ENCODE results near the gene MOB2.

Gene MOB2

DNA sequence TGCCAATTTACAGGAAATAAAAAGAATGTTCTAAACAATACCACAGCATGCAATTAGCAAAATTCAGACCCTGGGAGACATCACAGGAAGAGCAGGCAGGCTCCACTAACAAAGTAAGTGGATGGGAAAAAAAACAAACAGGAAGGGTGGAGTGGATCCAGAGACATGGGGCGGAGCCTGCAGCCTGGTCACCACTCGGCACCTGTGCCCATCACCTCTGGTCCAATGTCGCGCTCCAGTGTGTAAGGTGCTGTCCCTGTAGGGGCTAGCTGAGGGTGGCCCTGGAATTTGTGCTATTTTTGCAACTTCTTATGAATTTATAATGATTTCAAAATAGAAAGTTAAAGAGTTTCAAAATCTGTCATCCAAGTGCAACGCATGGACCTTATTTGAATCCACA lies 11.0 kb upstream of the MOB2 start:
- Histone ChIP-seq H3K4me1 (ENCODE audit: low read depth, poor library complexity, severe bottlenecking) (no peaks in the 10 kb centered on the region), H3K79me2 (ENCODE audit: insufficient read depth, low read depth) (no peaks in the 10 kb centered on the region), H3K27ac (no peak overlapping the region), H3K4me3 (IDR thresholded peaks at IDR 0.05; ENCODE audit: insufficient read depth, low read depth, low read length) (no peak overlapping the region), H3K9ac (no peak overlapping the region), H3K36me3 (ENCODE audit: insufficient read depth) (no peaks in the 10 kb centered on the region), H3K4me2 (no peak overlapping the region), H3K27me3 (ENCODE audit: insufficient read depth, low read depth) (no peaks in the 10 kb centered on the region), H4K20me1 (ENCODE audit: insufficient read depth) (no peaks in the 10 kb centered on the region), H2AFZ (ENCODE audit: low read depth) (no peak overlapping the region)
- TF ChIP-seq, protein P1, sequence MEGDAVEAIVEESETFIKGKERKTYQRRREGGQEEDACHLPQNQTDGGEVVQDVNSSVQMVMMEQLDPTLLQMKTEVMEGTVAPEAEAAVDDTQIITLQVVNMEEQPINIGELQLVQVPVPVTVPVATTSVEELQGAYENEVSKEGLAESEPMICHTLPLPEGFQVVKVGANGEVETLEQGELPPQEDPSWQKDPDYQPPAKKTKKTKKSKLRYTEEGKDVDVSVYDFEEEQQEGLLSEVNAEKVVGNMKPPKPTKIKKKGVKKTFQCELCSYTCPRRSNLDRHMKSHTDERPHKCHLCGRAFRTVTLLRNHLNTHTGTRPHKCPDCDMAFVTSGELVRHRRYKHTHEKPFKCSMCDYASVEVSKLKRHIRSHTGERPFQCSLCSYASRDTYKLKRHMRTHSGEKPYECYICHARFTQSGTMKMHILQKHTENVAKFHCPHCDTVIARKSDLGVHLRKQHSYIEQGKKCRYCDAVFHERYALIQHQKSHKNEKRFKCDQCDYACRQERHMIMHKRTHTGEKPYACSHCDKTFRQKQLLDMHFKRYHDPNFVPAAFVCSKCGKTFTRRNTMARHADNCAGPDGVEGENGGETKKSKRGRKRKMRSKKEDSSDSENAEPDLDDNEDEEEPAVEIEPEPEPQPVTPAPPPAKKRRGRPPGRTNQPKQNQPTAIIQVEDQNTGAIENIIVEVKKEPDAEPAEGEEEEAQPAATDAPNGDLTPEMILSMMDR (conservative IDR thresholded peaks at IDR 0.05; ENCODE audit: low read depth, low read length): no peak

DNA sequence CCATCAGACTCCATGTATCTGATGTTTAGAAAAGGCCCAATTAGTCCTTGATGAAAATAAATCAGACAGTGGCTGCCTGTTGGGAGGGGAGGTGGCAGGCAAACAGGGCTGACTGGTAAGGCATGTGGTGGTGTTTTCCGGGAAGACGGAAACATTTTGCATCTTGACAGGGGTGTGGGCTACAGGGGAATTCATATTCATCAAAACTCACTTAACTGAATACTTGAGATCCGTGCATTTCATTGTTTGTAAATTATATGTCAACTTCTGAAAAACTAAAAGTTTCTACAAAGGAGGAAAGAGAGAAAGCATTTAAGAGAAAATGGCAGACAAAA lies 10.1 kb upstream of the MOB2 start:
- Histone ChIP-seq H3K4me3 (IDR thresholded peaks at IDR 0.05; ENCODE audit: insufficient read depth, low read depth, low read length) (no peak overlapping the region), H3K27ac (no peak overlapping the region), H3K4me2 (no peak overlapping the region), H3K36me3 (ENCODE audit: insufficient read depth) (no peaks in the 10 kb centered on the region), H3K9ac (no peak overlapping the region), H3K27me3 (ENCODE audit: insufficient read depth, low read depth) (no peaks in the 10 kb centered on the region), H3K79me2 (ENCODE audit: insufficient read depth, low read depth) (no peaks in the 10 kb centered on the region), H3K4me1 (ENCODE audit: low read depth, poor library complexity, severe bottlenecking) (no peaks in the 10 kb centered on the region), H2AFZ (ENCODE audit: low read depth) (no peak overlapping the region), H4K20me1 (ENCODE audit: insufficient read depth) (no peaks in the 10 kb centered on the region)
- TF ChIP-seq, protein P1 (conservative IDR thresholded peaks at IDR 0.05; ENCODE audit: low read depth, low read length): no peak

DNA sequence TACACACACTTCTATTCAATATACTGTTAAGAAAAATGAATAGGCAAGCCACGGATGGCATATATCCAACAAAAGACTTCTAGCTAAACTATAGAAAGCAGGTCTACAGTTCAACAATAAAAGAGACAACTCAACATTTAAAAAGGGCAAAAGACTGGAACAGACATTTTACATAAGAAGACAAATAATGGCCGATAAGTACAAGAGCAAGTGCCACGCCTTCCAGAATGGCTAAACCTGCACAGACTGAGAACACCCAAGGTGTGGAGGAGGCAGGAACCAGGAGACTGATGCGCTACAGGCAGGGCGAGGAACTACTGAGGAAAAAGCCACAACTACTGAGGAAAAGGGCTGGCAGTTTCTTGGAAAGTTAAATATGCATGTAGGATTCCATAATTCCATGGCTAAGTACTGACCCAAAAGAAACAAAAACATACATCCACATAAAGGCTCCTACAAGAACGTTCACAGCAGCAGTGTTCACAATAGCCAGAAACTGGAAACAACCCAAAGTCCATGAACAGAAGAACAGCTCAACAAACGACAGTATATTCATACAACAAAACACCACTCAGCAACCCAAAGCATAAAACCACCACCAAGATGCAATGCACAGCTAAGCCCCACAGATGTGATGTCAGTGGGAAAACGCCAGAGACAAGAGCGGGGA lies 9.6 kb upstream of the MOB2 start:
- Histone ChIP-seq H3K4me1 (ENCODE audit: low read depth, poor library complexity, severe bottlenecking) (no peaks in the 10 kb centered on the region), H3K79me2 (ENCODE audit: insufficient read depth, low read depth) (no peaks in the 10 kb centered on the region), H3K4me2 (no peak overlapping the region), H3K27me3 (ENCODE audit: insufficient read depth, low read depth) (no peaks in the 10 kb centered on the region), H4K20me1 (ENCODE audit: insufficient read depth) (no peaks in the 10 kb centered on the region), H3K27ac (no peak overlapping the region), H3K36me3 (ENCODE audit: insufficient read depth) (no peaks in the 10 kb centered on the region), H2AFZ (ENCODE audit: low read depth) (no peak overlapping the region), H3K4me3 (IDR thresholded peaks at IDR 0.05; ENCODE audit: insufficient read depth, low read depth, low read length) (no peak overlapping the region), H3K9ac (no peak overlapping the region)
- TF ChIP-seq, protein P1 (conservative IDR thresholded peaks at IDR 0.05; ENCODE audit: low read depth, low read length): no peak

DNA sequence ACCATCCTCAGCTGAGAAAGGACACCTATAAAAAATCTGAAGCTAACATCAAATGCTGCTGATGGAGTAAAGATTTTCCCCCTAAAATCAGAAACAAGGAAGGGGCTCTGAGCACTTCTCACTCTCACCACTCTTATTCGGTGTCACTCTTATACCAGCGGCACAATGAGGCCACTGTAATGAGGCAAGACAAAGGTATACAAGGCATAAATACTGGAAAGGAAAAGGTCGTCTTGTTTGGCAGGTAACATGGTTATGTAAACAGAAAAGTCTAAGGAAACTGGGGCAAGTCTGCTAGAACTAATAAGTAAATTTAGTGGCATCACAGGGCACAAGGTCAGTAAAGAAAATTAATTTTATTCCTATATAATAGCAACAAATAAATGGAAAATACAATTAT lies 8.1 kb upstream of the MOB2 start:
- Histone ChIP-seq H2AFZ (ENCODE audit: low read depth) (no peak overlapping the region), H3K9ac (no peak overlapping the region), H3K4me1 (ENCODE audit: low read depth, poor library complexity, severe bottlenecking) (no peaks in the 10 kb centered on the region), H3K27ac (no peak overlapping the region), H3K79me2 (ENCODE audit: insufficient read depth, low read depth) (no peaks in the 10 kb centered on the region), H3K4me2 (no peak overlapping the region), H3K4me3 (IDR thresholded peaks at IDR 0.05; ENCODE audit: insufficient read depth, low read depth, low read length) (no peak overlapping the region), H4K20me1 (ENCODE audit: insufficient read depth) (no peaks in the 10 kb centered on the region), H3K36me3 (ENCODE audit: insufficient read depth) (no peaks in the 10 kb centered on the region), H3K27me3 (ENCODE audit: insufficient read depth, low read depth) (no peaks in the 10 kb centered on the region)
- TF ChIP-seq, protein P1 (conservative IDR thresholded peaks at IDR 0.05; ENCODE audit: low read depth, low read length): no peak
